Hippocampal formation (tissue), 2 donors: ENCODE measurements around the gene DNM3.

Source experiments
- DNase-seq, 2 donors: peaks; one replicate each; lab custom pipeline; 2025; lab: John Stamatoyannopoulos, UW

Gene DNM3

DNA sequence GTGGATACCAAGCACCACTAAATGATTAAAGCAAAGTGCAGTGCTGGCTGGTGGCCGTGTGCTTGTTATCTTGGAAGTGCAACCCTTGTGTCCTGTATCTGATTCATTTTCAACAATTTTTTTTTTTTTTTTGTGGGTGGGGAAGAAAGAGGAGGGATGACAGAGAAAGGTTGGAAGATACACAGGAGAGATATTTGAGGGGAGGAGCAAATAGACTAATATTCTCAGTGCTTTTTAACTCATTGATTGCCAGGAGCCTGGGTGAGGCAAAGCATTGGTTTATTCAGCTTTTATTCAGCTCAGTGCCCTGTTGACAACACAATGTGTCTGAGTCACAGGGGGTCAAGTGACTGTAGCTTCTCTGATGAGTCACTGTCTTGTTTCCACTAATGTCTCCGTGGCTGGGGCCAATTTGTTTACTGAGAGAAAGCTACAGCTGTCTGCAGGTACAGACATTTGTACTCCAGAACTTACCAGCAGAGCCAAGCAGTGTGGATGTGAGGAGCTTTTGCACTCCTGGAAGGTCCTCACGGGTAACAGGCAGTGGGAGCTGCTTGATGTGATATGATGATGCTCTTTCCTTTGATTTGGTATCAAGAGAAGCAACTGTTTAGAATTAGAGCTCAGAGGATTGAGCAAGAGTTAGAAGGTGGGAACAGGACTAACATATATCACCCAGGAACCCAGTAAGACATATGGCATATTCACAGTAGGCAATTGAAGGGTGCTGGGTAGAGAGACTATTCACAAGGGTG lies 23.6 kb upstream of the DNM3 start:
- peak in 1 of 2 donors; percentile 27 for DNase-seq

DNA sequence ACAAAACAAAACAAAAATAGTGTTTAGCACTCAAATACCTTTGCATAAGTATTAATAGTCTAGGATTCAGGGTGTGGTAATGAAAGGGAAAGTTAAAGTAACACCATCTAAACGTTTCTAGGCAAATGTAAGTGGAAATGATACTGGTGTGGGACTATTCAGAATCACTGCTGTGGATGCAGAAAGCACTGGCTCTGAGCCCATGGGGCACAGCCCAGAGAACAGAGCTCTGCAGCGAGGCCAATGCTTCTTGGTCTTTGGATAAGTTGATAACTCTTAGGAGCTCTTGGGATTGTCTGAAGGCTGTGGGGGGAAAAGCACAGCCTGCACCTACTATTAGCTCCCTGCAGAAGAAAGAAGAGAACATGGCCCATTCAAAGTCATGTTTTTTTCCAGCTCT lies 21.4 kb upstream of the DNM3 start:
- DNase-seq = no peak

DNA sequence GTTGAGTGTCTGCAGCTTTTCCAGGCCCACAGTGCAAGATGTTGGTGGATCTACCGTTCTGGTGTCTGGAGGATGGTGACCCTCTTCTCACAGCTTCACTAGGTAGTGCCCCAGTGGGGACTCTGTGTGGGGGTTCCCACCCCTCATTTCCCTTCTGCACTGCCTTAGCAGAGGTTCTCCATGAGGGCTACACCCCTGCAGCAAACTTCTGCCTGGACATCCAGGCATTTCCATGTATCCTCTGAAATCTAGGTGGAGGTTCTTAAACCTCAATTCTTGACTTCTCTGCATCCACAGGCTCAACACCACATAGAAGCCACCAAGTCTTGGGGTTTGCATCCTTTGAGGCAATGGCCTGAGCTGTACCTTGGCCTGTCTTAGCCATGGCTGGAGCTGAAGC lies 14.3 kb upstream of the DNM3 start:
- no peak for DNase-seq

DNA sequence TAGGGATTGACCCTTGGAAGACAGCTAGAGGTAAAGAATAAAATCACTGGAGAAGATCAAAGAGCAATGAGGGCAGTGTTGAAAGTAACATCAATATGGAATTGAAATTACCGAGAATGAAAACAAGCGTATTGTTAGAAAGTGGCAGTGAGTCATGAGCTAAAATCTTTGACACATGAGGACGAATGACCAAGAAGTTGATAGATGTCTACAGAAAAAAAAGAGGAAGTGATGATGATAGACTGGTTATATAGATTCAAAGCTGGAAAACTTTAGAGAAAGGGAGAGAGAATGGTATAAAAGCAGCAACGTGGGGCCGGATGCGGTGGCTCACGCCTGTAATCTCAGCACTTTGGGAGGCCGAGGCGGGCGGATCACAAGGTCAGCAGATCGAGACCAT lies 12.5 kb upstream of the DNM3 start:
- DNase-seq = no peak

DNA sequence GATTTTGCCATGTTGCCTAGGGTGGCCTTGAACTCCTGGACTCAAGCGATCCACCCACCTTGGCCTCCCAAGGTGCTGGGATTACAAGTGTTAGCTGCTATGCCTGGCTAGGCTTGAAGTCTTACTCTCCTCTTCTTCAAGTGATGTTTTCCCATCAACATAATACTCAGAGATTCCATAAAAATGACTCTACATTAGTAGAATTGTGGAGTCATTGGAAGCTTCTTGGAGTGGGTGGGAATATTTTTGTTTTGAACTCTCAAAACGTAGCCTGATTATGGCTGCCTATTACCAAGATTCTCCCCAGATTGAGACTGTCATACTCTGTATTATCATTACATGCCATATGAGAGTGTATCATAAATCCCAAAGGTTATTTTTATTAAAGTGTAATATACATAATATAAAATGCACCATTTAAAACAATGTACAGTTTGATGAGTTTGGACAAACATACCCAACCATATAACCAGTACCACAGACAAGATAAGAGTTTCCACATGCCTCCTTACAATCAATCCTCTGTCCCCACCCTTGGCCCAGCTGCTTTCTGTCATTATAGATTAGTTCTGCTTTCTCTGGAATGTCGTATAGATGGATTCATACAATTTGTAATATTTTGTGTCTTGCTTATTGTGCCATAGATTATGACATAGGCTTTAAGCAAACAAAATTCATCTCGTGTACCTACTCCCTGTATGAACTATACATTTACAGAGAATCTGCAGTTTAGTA lies 8.0 kb upstream of the DNM3 start:
- no peak for DNase-seq

DNA sequence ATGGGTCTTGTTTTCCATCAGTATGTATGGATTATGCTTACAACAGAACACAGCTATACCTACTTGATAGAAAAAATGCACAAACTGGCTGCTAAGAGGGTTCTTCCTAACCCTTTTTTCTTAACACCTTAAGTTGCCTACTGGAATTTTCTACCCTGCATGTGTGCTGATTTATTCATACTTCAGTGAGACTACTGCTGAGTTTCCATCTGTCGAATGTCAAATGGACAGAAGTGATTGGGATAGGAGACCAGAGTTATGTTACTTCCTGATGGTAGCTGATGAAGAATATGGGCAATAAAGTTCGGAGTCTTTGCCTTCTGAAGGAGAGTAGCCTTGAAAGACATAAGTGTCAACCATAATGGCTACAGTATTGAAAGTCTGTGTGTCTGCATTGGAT lies 6.5 kb upstream of the DNM3 start:
- no peak for DNase-seq

DNA sequence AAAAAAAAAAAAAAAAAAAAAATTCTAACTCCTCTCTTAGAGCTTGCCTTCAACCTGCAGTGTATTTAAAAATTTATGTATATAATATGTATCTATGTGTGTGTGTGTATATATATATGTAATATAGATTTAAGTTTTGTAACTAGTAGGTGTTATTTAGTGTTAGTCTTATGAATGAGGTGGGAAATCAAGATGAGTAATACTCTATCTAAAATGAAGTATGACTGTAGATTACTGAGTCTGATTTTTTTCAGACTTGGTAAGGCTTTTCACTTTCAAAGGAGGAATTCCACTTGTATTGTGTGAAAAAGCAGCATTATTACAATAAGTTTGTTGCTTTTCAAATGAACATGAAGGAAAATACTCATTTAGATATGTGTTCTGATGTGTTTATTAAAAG lies 5.4 kb upstream of the DNM3 start:
- no peak for DNase-seq

DNA sequence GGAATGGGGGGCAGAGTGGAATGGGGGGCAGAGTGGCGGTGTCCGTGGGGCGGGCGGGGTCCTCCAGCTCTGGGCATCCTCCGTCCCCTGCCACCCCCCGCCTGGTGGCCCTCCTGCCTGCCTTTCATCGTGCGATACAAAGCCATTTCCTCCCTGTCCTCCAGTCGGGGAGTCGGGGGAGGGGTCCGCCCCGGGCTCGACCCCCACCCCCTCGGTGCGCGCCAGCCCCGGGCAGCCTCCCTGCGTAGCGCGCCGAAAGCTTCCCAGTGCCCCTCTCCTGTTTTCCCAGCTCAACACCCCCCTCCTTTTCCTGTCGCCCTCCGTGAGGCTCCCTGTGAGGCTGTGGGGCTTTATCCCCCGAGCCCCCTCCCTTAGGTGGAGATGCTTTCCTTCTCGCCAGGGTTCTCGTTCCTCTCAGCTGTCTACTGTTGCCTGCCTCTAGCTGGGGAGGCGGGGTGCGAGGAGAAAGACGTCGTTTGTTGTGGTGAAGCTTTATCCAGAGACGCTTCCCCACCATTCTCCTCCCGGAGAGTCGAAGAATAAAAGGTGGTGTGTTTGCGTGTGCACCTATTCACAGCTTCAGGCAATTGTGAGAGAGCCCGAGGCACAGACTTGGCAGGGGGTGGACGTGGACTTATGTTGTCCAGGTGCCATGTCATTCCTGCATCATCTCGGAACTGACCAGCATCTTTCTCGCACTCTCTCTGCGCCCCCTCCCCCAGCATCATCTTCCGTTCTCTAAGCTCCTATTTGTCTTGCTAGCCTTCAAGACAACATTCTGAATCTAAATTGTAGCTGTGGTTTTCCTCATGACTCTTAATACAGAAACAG lies 848 bp downstream of the DNM3 start:
- peak; percentile 41 to 42 for DNase-seq

DNA sequence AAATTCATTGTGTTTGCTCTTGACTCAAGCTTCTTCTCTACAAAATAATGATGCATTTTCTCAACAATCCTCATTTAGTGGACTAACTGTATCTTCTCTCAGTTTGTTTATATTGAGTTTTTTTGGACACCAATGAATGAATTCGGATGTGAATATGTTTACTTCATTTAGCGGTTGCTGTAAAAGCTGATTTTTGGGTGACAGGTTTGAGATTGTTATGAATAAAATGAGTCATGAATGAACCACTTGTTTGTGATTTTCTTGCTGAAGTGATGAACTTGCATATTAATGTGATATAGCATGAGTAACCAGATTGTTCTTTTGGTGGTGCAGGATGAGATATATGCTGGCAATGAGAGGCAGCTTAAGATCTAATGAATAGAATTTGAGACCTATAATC lies 3.1 kb downstream of the DNM3 start:
- DNase-seq = no peak

DNA sequence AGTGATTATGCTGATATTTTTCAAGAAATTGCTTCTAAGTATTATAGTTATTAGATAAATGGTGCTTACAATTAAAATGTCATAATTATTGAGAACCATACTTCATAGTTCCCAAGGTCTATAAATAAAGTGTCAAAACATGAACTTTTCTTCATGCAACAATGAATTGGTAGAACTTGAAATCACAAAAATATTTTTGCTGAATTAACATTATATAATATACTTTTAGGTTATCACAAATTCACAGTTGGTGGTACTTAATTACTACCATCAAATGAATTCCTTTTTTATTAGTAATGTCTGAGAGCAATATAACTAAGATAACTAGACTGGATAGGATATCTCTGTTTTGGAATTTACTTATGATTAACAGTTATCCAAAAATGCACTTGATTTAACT lies 4.7 kb downstream of the DNM3 start:
- DNase-seq = no peak

DNA sequence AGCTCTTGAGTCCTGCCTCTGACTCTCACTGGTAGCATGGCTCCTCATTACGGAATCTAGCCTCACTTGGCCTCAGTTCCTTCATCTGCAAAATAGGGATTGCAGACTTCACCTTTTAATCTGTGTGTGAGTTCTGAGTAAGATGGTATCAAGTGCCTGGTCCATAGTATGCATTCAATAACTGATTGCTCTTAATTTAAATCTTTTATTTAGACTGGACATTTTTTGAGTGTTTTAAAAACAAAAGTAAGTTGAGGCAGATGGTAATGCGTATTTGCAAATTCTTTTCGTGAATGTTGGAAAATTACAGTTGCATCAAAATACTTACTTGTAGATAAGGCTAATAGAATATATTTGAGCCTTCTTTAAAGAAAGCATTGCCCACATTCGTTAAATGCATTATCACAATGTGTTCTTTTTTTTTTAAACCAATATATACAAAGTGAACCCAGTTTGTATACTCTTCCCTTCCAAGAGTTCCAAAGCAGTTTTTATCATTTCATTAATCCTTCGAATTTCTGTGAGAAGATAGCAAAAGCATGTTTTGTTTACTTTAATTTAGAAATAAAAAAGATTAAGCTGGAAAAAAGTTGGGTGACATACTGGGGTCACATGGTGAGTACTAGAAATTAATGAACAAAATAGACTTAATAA lies 8.1 kb downstream of the DNM3 start:
- no peak for DNase-seq

DNA sequence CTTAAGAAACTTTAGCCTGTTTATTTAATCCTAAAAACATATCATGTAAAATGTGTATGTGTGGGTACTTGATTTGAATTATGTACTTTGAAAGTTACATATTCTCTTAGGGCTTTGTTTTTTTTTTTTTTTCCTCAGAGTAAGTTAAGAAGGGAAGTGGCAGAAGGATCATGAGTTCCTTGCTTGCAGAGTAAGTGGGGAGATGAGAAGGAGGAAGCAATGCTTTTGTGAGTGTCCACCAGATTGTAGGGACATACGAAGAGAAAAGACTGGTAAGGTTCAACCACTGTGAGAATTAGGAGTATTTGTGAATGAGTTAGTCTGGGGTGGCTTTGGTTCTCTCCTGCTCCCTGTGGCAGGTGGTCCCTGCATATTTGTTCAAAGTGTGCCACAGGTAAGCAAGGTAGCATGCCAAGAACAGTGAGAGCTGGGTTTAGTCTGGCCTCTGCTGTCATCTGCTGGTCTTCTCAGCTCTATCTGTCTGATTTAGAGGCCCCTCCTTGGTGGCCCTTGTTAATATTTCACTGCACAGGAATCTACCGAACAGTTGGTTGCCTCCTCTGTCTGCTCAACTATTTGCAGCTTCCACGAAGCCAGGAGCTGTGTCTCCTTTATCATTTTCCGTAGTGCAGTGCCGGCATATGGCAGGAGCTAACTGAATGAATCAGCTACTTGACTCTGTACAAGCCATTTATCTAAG lies 9.5 kb downstream of the DNM3 start:
- DNase-seq = no peak

DNA sequence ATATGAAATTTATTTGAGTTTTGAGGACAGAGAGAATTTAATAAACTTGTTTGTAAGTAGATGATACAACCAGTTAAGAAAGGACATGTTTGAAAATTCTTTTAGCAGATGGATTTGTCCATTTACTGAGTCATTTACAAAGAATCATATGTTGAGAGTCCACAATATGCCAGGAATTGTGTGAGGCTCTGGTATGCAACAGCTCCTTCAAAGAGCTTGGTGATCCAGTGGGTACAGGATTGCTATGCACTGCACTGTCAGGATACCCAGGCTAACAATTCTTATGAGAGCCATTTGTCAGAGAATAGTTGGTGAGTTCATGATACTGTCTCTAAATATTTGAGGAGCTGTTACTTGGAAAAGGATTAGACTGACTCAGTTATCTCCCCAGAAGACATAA lies 11.0 kb downstream of the DNM3 start:
- DNase-seq = no peak

DNA sequence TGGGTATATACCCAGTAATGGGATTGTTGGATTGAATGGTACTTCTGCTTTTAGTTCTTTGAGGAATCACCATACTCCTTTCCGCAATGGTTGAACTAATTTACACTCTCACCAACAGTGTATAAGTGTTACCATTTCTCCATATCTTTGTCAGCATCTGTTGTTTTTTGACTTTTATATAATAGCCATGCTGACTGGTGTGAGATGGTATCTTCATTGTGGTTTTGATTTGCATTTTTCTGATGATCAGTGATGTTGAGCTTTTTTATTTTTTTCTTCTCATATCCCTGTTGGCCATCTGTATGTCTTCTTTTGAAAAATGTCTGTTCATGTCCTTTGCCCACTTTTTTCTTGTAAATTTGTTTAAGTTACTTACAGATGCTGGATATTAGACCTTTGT lies 14.1 kb downstream of the DNM3 start:
- no peak for DNase-seq

DNA sequence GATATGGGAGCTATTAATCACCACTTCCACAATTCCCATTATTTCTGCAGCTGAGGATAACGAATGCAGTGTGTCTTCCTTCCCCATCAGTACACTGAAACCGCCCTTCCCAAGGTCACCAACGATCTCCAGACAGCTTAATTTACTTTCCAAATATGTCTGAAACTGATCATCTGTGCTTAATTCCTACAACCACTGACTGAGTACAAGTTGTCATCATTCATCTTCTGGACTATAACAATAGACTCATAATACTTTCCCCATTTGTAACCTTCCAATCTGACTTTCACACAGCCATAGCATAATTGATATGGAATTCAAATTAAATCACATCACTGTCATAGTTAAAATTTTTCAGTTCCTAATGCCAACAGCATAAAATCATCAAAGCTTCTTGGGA lies 17.4 kb downstream of the DNM3 start:
- no peak for DNase-seq

DNA sequence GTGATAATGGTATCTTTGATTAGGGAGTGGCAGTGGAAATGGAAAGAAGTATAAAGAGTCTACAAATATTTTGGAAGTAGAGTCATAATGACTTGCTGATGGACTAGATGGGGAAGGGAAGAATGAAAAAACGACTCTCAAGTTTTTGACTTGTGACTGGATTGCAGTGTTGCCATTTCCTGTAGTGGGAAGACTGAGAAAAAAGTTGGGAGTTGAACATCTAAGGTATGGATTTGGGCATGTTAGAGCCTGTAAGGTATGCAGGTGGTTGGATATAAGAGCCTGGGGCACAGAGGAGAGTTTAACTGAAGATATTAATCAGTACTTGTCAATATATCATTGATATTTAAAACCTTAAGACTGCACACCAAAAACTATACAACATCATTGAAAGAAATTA lies 19.4 kb downstream of the DNM3 start:
- DNase-seq = no peak

DNA sequence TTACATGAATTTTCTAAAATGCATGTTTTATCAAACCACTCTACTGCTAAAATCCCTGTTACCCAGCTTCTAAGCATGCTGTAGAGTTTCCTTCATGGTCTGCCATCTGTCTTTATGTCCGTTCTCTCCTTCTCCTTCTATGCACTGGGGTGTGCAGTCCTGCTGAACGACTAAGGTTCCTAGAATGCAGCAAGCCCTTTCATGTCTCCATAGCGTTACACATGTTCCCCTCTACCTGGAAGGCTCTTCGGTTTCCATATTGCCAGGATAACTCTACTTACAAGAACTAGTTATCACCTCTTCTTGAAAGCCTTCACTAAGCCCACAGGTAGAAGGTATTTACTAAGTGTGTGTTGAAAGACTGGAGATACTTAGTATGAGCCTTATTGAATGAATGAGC lies 22.2 kb downstream of the DNM3 start:
- DNase-seq = no peak

DNA sequence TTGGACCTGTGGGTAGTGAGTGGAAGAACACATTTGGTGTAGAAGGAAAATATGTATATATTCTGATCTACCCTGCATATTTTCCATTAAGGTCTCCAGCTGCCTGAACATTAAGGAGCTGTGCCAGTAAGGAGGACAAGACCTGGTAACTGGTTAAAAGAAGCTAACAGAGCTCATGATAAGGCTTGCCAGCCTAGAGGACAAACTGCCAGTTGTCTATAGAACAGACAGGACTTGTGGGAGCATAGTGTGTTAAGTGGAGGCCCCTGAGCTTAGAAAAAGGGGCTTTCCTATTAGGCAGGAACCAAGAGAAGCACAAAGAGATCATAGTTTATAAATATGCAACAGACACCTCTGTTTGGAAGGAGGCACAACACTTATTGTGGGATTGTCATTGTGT lies 23.0 kb downstream of the DNM3 start:
- DNase-seq = no peak

DNA sequence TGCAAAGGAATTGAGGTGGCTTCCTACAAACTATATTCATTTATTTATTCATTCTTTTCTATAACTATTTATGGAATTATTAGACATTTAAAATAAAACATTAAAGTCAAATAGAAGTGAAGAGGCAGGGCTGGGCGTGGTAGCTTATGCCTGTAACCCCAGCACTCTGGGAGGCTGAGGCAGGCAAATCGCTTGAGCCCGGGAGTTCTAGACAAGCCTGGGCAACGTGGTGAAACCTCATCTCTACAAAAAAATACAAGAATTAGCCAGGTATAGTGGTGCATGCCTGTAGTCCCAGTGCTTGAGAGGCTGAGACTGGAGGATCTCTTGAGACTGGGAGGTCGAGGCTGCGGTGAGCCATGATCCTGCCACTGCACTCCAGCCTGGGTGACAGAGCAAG lies 23.8 kb downstream of the DNM3 start:
- no peak for DNase-seq

DNA sequence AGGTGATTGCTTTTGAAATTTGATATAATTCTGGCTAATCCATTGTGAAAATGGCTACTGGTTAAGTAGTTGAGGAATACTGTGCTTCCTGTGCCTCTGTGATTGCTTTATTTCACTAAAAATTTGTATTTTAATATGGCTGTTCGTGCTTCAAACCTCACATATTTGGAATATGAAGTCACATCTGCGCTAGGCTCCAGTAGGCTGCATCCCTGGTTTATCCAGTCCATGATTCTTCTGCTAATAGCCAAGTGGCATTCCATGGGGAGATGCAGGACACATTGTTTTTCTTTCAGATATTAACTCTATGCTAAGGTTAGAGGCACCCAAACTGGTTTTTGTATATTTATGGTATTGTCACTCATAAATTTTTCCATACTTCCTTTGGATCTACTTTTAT lies 25.9 kb downstream of the DNM3 start:
- DNase-seq = no peak

DNA sequence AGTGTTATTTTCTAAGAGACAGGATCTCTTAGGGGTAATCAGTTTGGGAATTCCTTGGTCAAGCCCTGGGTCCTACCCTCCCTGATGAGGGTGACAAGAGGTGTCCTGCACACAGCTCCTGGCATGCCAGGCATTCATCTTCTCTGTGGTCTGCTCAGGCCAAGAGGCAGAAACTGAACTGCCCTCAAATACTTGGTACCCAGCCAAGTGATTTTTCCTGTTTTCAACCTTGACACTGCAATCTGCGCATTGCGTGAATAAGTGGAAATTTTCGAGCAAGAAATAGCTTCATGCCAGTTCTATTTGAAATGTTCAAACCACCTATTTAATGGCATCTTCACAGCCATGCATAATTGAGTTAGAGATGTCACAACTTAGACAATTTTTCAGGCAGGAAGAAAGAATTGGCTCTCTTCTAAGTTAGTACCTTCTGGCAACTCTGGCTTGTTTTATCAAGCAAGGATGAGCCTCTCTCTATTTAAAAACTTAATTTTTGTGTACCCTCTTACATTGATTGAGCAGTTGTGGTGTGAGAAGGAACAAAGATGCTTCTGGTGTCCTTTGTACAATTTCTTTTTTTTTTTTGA lies 27.0 kb downstream of the DNM3 start:
- DNase-seq = no peak
